Hypothalamus (tissue), 51 donors: ENCODE results near the gene ZKSCAN2.

Experiments
- DNase-seq, 51 donors: peaks; one replicate each; lab custom pipeline; 2025; lab: John Stamatoyannopoulos, UW

The ZKSCAN2 gene

GRCh38 chr16:25224731-25225319, 32.8 kb downstream of the ZKSCAN2 start:
- no peak for DNase-seq

GRCh38 chr16:25223964-25224363, 33.7 kb downstream of the ZKSCAN2 start:
- DNase-seq: no peak

GRCh38 chr16:25222959-25223358, 34.7 kb downstream of the ZKSCAN2 start:
- DNase-seq: no peak

- DNase-seq: no peak
Observed at GRCh38 chr16:25219070-25219737, 38.4 kb downstream of the ZKSCAN2 start.

GRCh38 chr16:25217921-25218320, 39.7 kb downstream of the ZKSCAN2 start:
- DNase-seq: no peak

GRCh38 chr16:25217112-25217511, 40.5 kb downstream of the ZKSCAN2 start:
- DNase-seq: no peak

- no peak for DNase-seq
Observed at GRCh38 chr16:25213709-25214397, 43.8 kb downstream of the ZKSCAN2 start.

GRCh38 chr16:25212636-25213035, 45.0 kb downstream of the ZKSCAN2 start:
- no peak for DNase-seq

- DNase-seq: no peak
Observed at GRCh38 chr16:25210758-25211157, 46.9 kb downstream of the ZKSCAN2 start.

- DNase-seq: no peak
Observed at GRCh38 chr16:25199457-25199856, 58.2 kb downstream of the ZKSCAN2 start.

- no peak for DNase-seq
Observed at GRCh38 chr16:25198021-25198420, 59.6 kb downstream of the ZKSCAN2 start.

- DNase-seq: no peak
Observed at GRCh38 chr16:25194273-25194878, 63.3 kb downstream of the ZKSCAN2 start.

- DNase-seq: no peak
Observed at GRCh38 chr16:25192096-25192495, 65.5 kb downstream of the ZKSCAN2 start.

GRCh38 chr16:25189305-25189704, 68.3 kb downstream of the ZKSCAN2 start:
- DNase-seq: no peak

- no peak for DNase-seq
Observed at GRCh38 chr16:25187491-25187795, 70.2 kb downstream of the ZKSCAN2 start.
